Stimulated activated CD4-positive, alpha-beta T cell treated with anti-CD3 and anti-CD28 coated beads, TNF-alpha, amount 100 ng/mL, for 48 hours (primary cell): ENCODE data around the gene P4HA1.
"Not testable (repeated sequence)": the region's sequence is repeated elsewhere in the genome, so short reads cannot be mapped to it uniquely, and the experiment has no call there.

Experiments used
- DNase-seq, 3 donors: peaks; one replicate each; pipeline ENCODE4 v3.0.0-alpha.2; 2020; ENCODE audit warnings: low read depth in 3 of 3

P4HA1 gene

GRCh38 chr10:73096449-73097304 is at the start of gene P4HA1:
Gene P4HA1 (minus strand): TSS chr10:73096866. CDS start chr10:73074883, 21,983 bp downstream.
- DNase-seq = peak; percentile 98

DNA sequence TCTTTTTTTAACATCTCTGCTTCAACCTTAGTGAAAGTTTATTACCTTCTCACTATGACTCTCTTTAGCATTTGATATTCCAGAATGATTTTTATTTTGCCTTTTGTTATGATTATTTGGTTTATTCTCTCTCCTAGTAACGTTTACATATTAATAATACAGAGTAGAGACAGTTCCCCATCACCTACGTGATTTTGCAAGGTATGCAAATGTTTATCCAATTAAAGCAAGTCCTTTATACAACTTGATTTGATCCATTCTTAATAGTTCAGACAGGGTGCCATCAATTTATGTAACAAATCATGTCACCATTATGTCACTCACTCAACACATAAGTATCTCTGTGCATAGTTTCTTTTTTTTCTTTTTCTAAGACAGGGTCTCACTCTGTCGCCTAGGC is 44.9 kb upstream of the P4HA1 start:
- DNase-seq = no peak

DNA sequence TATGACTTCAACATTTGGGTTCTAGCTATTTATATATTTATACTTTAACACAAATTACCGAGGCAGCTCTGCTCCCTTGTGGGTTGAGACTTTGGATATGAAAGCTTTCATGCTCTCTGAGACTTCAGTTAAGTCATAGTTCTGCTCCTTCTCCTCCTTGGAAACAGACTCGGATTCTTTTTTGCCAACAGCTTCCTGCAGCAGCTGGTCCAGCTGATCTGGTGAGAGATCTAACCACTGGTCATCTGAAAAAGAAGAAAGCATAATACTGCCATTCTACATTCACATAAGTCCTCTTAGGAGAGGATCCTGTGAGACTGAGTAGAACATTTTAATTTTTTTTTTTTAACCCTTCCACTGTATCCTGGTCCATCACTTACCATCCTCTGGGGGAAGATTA is 42.6 kb upstream of the P4HA1 start:
- DNase-seq = no peak

DNA sequence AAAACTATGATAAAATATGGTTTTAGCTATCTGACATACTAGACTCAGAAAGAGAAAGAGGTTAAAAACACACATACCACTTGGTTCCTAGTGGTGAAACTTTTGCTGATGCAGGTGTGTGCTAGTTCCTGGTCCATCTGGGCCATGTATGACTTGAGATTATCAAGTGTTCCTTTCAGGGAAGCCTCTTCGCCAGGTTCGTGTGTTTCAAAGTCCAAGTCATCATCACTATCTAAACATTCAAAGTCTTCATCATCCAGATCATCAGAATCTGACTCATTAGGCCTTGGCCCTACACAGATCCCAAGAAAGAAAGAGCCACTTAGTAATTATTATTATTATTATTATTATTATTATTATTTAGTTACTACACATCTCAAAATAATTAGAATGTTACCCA is 40.0 kb upstream of the P4HA1 start:
- no peak for DNase-seq

DNA sequence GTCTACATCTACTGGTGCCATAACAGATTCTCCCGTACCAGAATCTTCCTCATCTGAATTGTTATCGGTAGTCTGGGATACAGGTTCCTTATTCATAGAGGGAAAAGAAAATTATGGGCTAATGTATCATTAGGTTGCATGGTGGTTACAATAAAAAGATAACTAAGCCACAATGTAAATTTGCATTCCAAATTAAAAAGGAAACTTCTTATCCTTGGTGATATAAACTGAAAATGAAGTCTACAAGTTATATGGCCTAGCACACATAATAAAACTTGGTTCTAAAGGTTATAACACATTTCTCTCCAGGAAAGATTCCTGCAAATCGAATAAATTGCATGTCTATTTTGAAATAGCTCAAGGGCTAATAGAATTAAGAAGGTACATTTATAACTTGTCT is 38.1 kb upstream of the P4HA1 start:
- no peak for DNase-seq

- DNase-seq = no peak
Observed at GRCh38 chr10:73131913-73132686, 35.4 kb upstream of the P4HA1 start.

DNA sequence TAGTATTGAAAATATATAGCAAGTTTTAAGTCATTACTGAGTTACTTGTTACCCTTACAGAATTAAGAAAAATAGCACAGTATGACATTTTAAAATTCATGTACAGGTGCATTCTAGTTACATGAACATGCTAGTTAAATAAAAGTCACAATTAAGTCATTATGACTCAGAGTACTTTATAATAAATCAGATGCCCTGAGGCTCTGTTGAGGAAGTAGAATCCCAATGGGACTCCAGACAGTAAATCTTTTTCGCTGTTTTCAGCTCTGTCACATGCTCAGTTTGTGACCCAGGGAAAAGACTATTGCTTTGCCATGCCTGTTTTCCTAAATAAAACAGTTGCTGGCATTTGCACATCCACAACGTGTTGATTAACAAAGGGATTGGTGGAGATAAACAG is 34.6 kb upstream of the P4HA1 start:
- no peak for DNase-seq

DNA sequence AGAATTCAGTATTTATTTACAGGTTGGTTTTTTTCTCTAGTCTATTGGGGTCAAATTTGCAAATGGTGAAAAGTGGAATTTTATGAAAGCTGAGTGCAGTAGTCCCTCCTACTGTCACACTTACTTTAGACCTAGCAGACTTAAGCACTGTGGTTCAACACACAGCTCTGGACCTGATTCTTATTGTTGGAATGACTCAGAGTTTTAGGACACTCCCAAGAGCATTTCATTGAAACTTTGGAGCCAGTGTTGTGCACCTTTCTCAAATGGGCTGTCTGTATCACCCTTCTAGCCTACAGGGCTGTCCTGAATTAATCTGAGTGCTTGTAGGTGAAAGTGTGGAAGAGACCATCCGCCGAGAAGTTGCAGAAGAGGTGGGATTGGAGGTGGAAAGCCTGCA is 29.7 kb upstream of the P4HA1 start:
- DNase-seq = no peak

DNA sequence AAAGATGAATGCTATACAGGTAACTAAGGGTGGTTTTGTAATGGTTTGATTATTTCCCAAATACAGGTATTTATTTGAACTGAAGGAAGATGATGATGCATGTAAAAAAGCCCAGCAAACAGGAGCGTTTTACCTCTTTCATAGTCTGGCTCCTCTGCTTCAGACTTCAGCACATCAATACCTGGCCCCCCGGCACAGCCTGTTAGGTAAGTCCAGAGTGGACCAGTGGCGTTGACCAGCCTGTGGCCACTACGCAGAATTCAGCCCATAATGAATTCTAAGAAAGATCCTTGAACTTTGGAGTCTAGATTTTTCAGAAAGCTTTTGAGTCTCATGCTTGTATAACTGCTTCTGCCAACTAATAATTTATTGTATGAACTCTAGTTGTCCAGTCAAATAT is 23.3 kb upstream of the P4HA1 start:
- DNase-seq = no peak

GRCh38 chr10:73119457-73119856 is 22.8 kb upstream of the P4HA1 start:
- DNase-seq = no peak

GRCh38 chr10:73117976-73118743 is 21.5 kb upstream of the P4HA1 start:
- no peak for DNase-seq

DNA sequence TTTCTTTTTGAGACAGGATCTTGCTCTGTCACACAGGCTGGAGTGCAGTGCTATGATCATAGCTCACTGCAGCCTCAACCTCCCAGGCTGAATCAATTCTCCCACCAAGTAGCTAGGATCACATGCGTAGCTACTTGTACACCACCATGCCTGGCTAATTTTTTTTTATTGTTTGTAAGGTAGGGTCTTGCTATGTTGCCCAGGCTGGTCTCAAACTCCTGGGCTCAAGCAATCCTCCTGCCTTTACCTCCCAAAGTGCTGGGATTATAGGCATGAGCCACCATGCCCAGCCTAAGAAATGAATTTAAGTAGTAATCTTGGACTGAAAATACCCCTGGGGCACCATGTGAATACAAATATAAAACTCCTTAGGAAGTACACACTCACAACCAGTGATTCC is 19.4 kb upstream of the P4HA1 start:
- DNase-seq = no peak

- no peak for DNase-seq
Observed at GRCh38 chr10:73113551-73113950, 16.9 kb upstream of the P4HA1 start.

GRCh38 chr10:73112032-73112431 is 15.4 kb upstream of the P4HA1 start:
- not testable (repeated sequence) for DNase-seq

DNA sequence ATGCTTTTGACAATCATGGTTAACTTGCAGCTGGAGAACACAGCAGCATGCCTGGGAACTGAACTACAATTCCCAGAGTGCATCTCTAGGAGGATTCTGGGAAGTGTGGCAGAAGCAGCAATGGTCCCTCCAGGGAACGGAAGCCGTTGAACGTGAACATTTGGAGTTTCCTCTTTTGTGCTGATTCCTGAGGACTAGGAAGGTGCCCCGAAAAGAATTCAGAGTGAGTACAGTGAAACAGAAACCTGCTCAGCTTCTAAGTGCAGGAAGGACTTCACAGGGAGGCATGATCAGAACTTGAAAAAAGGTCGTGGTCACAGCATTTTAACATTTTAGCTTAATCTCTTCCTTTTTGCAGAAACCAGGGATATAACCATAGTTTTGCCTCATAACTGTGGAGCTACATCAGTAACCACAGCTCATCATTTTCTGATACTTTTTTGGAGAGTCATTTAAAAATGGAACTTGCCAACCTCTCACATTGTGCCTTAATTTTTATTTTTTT is 13.7 kb upstream of the P4HA1 start, which contains the start of gene NUDT13:
Gene NUDT13, plus strand, starts transcription at position 111 of the 505 bp plus-strand sequence. CDS start 3,911 bp downstream, outside the sequence.
- DNase-seq = peak in 1 of 3 donors; percentile 19

- not testable (repeated sequence) for DNase-seq
Observed at GRCh38 chr10:73109248-73109652, 12.6 kb upstream of the P4HA1 start.

- no peak for DNase-seq
Observed at GRCh38 chr10:73106301-73106700, 9.6 kb upstream of the P4HA1 start.

- no peak for DNase-seq
Observed at GRCh38 chr10:73099141-73099540, 2.5 kb upstream of the P4HA1 start.

DNA sequence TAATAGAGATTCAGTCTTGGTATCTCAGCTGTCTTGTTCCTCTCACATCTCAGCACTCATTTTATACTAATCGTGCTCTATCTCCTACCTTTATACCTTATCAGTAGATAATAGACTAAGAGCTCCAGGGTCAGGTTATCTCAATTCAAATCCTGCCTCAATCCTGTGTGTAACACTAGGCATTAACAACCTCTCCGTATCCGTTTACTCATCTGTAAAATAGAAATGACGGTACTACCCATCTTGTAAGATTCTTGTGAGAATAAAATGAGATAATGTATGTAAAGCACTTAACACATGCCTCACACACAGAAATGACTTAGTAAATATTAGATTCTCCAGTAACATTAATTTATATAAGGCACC is 622 bp upstream of the P4HA1 start:
- DNase-seq = no peak

GRCh38 chr10:73096041-73096448 is 621 bp downstream of the P4HA1 start:
- DNase-seq = peak; percentile 53 to 66 (median 53)

DNA sequence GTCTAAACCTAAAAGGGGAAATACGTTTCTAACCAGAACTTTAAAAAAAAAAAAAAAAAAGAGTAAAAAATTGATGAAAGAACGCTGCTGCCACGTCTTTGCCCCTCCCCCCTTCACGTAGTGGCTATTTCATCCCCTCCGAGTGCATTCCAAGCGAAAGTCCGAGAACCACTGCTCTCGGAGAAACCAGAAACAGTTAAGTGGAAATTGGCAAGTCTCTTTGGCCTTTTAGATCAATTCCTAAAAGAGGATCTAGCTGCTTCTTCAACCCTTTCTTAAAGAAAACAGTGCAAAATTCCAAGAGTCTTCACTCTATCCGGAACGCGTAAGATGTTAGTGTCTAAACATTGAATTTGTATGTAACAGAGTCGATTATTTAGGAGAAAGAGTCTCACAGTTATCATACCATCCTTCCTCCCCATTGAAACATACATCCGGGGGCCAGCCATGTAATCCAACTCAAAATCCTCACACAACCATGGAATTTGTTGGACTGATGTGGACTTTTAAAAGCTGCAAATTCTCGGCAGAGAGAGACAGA is 1.1 kb downstream of the P4HA1 start:
- DNase-seq = peak in 1 of 3 donors; percentile 37
